ENCODE measurements around the gene SEZ6L.

- no peak for TF ChIP-seq CTCF (IDR thresholded peaks at IDR 0.05)
- no peak for TF ChIP-seq POLR2A (IDR thresholded peaks at IDR 0.05; ENCODE audit: low read depth)
- no peak for TF ChIP-seq EP300 (IDR thresholded peaks at IDR 0.05)
- no peak for TF ChIP-seq POLR2AphosphoS5 (IDR thresholded peaks at IDR 0.05)
These were observed 154.9 kb downstream of the SEZ6L start for GRCh38 chr22:26324150-26324549.
